Calu3 (cell line): ENCODE measurements around the gene FFAR4. TPM values are rescaled to one million over a fixed set of nuclear protein-coding genes. Genes with fewer than 3 reads are reported as not detected.

ENCODE experiments used
- BruUV-seq: library from RNA; stranded (reverse); fragments of 400-500 nt; replicated peaks from 2 replicates; lab custom pipeline; 2021; lab: Mats Ljungman, UMichigan
- CTCF ChIA-PET: fragments of 300-600 bp; sonication (Branson Sonifier 250); formaldehyde crosslinking; loops from one replicate; lab custom pipeline; 2022; ENCODE audit warnings: antibody characterized with exemption; lab: Charles Lee
- DNase-seq: peaks from one replicate; pipeline ENCODE4 v3.0.0; 2022
- H3K27ac Mint-ChIP-seq: one replicate; pipeline ENCODE4 v1.8.0; 2022; ENCODE audit warnings: mixed read lengths; ENCODE audit not compliant: unreplicated experiment
- H3K27me3 Mint-ChIP-seq: one replicate; pipeline ENCODE4 v1.8.0; 2022; ENCODE audit warnings: mixed read lengths; ENCODE audit not compliant: unreplicated experiment
- H3K36me3 Mint-ChIP-seq: one replicate; pipeline ENCODE4 v1.8.0; 2022; ENCODE audit warnings: mild to moderate bottlenecking, moderate library complexity, mixed read lengths; ENCODE audit not compliant: insufficient read depth, unreplicated experiment
- H3K4me1 Mint-ChIP-seq: one replicate; pipeline ENCODE4 v1.8.0; 2022; ENCODE audit warnings: mild to moderate bottlenecking, low read depth, mixed read lengths; ENCODE audit not compliant: unreplicated experiment
- H3K4me3 Mint-ChIP-seq: one replicate; pipeline ENCODE4 v1.8.0; 2022; ENCODE audit warnings: mild to moderate bottlenecking, low read depth, moderate library complexity, mixed read lengths; ENCODE audit not compliant: unreplicated experiment
- H3K9me3 Mint-ChIP-seq: one replicate; pipeline ENCODE4 v1.8.0; 2022; ENCODE audit warnings: low read depth, mixed read lengths; ENCODE audit not compliant: unreplicated experiment
- CTCF ChIP-seq: fragments of 200-600 bp; IDR thresholded peaks from one replicate; pipeline ENCODE4 v1.8.0; 2022; ENCODE audit warnings: antibody characterized with exemption; ENCODE audit not compliant: unreplicated experiment
- intact Hi-C: fragments of 100-400 bp; cut with micrococcal nuclease; formaldehyde crosslinking; loops from one replicate; pipeline ENCODE4 v1.10.0; 2022; ENCODE audit not compliant: unreplicated experiment
- total RNA-seq: library from RNA; stranded (reverse); gene quantifications from 2 replicates; pipeline ENCODE4 v1.2.3, GENCODE V29; 2022

Gene FFAR4
- total RNA-seq, 1 experiment from 2014 or later: 0.97 TPM

GRCh38 chr10:93554316-93554663, 12.2 kb upstream of the FFAR4 start:
- no TSS peak for BruUV-seq
- DNase-seq: no peak
- CTCF ChIA-PET: interaction anchor here (0.6 to 1.3 kb wide), 9 partner anchors 12 to 262 kb away, joined by 3 to 69 read pairs (median 4); partner anchors contain the start of gene FFAR4
- H3K4me1 Mint-ChIP-seq: peaks cover 20% of the 10 kb centered on the region
- no peaks in the 10 kb centered on the region for H3K27me3 Mint-ChIP-seq
- no peak overlapping the region for H3K4me3 Mint-ChIP-seq
- H3K36me3 Mint-ChIP-seq: no peaks in the 10 kb centered on the region
- no peak for TF ChIP-seq CTCF
- H3K9me3 Mint-ChIP-seq: peaks cover under 1% of the 10 kb centered on the region
- H3K27ac Mint-ChIP-seq: no peak overlapping the region
- intact Hi-C loops: no loop called here

GRCh38 chr10:93554760-93555432, 11.6 kb upstream of the FFAR4 start:
- intact Hi-C loops: loop anchor here (1.0 kb wide), 1 partner anchor 125 kb away; no protein-coding TSS in a partner anchor
- DNase-seq: peak; percentile 81
- Mint-ChIP-seq H3K36me3 (no peaks in the 10 kb centered on the region), H3K27me3 (no peaks in the 10 kb centered on the region), H3K9me3 (peaks cover 6% of the 10 kb centered on the region), H3K4me1 (peaks cover 20% of the 10 kb centered on the region), H3K27ac (no peak overlapping the region), H3K4me3 (no peak overlapping the region)
- no TSS peak for BruUV-seq
- CTCF ChIA-PET: interaction anchor here (0.6 to 1.3 kb wide), 9 partner anchors 11 to 261 kb away, joined by 3 to 69 read pairs (median 4); partner anchors contain the start of gene FFAR4
- peak; percentile 53 for TF ChIP-seq CTCF

- H3K27me3 Mint-ChIP-seq: no peaks in the 10 kb centered on the region
- no peak for TF ChIP-seq CTCF
- H3K4me1 Mint-ChIP-seq: peaks cover 9% of the 10 kb centered on the region
- H3K9me3 Mint-ChIP-seq: peaks cover 6% of the 10 kb centered on the region
- H3K27ac Mint-ChIP-seq: no peak overlapping the region
- CTCF ChIA-PET: no interaction called here
- DNase-seq: no peak
- no TSS peak for BruUV-seq
- intact Hi-C loops: no loop called here
- no peaks in the 10 kb centered on the region for H3K36me3 Mint-ChIP-seq
- H3K4me3 Mint-ChIP-seq: no peak overlapping the region
Measured at GRCh38 chr10:93559490-93559889, 7.0 kb upstream of the FFAR4 start.

- Mint-ChIP-seq H3K27ac (no peak overlapping the region), H3K9me3 (peaks cover 6% of the 10 kb centered on the region), H3K4me1 (no peaks in the 10 kb centered on the region), H3K4me3 (no peak overlapping the region), H3K36me3 (no peaks in the 10 kb centered on the region), H3K27me3 (no peaks in the 10 kb centered on the region)
- DNase-seq: no peak
- no peak for TF ChIP-seq CTCF
- intact Hi-C loops: no loop called here
- CTCF ChIA-PET: no interaction called here
- no TSS peak for BruUV-seq
Measured at GRCh38 chr10:93560541-93560940, 5.9 kb upstream of the FFAR4 start.
